Lung microvascular endothelial cell (primary cell): ENCODE results near the gene IL1RAP. TPM values are rescaled to one million over a fixed set of nuclear protein-coding genes. Genes with fewer than 3 reads are reported as not detected.

Source experiments
- DNase-seq, 2 donors: peaks; one replicate each; pipeline versions ENCODE4 v3.0.0 to v3.0.0-alpha.2; 2010; ENCODE audit warnings: low read depth in 2 of 2
- total RNA-seq: library from RNA; depleted of rRNA; stranded (reverse); fragments of >200 nt; gene quantifications from 2 replicates; pipeline ENCODE4 v1.2.1, GENCODE V29; 2014

The IL1RAP gene
- total RNA-seq, 1 donor from 2014 or later: 1.8 TPM

DNA sequence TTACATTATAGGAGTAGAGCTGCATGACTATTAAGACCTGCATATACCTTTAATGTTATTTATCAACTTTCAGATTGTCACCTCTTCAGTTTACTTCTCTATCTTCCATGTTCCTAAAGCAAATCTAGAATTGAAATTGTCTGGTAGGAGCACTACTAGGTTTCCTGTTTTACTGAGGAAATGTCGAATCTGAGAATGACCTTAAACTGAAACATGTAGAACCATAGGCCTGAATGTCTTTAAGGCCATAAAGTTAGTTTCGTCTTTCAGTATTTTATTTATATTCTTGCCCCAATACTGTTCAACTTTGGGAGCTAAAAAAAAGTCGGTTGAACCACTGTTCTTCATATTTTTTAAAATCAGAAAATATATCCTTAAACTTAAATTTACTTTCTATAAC, 92.7 kb downstream of the IL1RAP start:
- no peak for DNase-seq

DNA sequence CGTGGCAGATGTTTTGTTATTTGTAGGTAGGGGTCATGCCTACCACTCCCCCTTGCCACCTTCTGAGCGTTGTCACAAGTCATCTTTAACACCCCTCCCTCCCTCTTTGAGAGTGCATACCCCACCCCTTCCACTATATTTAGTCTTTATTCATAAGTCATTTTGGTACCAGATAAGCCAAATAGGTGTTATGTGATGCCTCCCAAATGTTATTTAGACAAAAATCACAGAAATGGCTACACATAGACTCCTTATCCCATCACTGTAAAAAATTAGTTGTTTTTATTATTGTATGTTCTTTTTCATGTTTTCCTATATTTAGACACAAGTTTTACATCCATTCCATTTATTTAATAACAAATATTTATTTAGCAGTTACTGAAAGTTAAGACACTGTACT, 93.1 kb downstream of the IL1RAP start:
- no peak for DNase-seq

DNA sequence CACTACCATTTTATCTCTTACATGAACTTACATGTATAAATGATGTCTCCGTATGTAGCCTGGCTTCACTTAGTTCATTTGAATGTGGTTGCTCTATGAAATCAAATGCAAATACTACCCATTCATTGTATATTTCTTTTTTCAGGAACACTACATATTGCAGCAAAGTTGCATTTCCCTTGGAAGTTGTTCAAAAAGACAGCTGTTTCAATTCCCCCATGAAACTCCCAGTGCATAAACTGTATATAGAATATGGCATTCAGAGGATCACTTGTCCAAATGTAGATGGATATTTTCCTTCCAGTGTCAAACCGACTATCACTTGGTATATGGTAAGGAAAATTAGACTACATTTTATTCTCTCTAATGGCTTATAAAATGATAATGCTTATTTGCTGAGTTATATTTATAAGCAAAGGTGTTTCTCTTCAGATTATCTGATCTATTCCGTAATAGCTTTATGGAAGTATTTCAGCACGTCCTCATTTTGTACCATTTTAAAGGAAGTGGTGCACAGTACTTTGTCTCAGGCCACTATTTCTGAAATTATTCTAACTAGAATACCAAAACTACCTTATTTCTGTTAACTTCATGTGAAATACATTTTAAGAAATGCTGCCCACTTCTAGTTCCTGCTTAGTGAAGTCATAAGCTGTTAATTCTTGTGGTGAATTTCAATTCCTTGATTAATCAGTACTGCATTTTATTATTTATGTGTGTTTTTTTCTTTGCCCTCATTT, 95.1 kb downstream of the IL1RAP start:
- no peak for DNase-seq

DNA sequence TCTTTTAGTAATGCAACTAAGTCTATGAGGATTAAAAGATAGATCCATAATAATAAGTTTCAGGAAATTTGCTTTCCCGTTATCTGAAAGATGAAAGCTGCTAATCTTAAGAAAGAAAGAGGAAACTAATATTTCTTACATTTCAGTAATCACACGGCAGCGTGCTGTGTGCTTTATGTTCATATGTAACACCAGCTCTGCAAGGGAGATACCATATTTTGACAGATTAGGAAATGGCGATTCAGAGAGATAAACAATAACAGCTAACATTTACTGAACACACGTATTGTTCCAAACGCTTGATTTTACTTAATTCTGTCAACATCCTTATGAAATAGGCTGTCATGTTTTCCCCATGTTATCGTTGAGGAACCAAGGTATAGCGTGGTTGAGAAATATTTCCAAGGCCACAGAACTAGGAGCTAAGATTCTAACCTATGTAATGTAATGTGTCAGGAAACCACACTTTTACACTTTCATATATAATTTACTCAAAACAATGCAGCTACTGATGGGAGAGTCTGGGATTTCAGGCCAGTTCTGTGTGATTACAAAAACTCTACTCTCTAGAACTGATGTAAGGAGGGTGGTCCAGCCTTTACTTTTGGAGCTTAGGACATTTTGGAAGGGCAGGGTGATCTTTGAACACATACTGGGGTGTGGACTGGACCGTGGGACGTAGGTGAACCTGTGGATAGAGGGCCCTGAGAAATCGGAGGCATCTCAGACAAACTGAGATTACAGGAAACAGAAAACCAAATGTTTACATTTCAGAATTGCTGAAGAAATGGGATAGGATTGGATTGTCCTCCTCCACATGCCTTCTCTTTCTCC, 100.6 kb downstream of the IL1RAP start:
- peak in 1 of 2 donors; percentile 4 for DNase-seq

DNA sequence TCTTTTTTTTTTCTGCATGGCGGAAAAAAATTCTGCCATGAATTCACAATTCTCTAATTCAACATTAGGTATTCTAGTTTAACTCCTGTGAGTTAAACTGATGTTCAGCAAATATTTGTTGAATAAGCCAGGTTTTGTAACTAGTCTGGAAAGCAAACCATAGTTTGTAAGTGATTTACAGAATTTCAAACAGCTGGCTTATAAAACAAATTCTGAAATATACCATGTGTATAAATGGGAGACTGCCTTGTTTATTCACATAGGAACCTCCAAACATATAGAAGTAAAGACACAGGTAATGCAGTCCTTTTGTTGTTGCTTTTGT, 101.1 kb downstream of the IL1RAP start:
- no peak for DNase-seq

DNA sequence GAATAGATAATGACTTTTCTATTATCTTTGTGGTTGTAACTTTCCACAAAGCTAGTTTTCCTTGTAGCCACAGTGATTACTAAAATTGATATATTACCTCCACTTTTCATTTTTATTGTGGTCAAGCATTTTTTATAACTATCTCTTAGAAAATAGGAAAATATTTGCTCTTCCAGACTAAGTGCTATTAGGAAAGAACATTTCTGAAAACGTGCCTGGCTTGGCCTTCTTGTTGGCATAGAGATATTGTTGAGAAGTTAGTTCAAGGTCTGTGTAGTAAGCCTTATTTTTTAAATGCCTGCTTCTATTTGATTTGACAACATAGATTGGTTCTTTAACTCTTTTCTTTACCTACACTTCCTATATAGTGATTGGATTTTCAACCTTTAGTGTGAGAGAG, 101.7 kb downstream of the IL1RAP start:
- DNase-seq: no peak

DNA sequence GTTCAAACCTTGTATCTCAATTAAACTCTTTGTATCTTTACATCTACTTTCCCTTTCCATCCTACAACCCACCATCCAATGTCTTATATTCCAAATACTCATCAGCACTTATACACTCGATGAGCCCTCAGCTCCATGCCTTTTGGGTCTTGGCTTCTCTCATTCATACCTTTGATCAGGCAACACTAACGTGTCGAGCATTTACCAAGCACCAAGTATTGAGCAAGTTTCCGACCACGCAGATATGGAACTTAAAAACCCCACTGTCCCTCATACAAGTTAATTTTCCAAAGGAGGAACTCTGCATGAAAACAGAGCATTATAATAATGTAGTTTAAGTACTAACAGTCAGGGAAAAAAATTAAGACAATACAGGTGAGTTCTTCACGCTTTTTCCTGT, 102.8 kb downstream of the IL1RAP start:
- no peak for DNase-seq

DNA sequence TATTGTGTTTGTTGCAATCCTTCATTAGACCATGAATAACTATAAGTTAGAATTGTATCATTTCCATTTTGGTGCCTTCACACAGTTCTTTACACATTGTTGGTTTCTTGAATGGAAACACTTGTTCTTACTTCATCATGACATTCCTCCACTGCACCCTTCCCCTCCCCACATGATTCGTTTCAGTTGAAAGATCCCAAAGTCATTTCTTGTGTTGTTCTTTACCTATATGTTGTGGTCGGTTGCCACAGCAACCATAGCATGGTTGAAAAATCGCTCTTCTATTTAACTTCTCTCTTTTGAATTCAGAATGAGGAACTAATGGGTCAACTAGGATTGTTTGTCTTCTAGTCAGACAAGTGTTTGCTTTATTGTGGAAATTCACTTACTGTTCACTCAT, 103.3 kb downstream of the IL1RAP start:
- DNase-seq: peak in 1 of 2 donors; percentile 3

DNA sequence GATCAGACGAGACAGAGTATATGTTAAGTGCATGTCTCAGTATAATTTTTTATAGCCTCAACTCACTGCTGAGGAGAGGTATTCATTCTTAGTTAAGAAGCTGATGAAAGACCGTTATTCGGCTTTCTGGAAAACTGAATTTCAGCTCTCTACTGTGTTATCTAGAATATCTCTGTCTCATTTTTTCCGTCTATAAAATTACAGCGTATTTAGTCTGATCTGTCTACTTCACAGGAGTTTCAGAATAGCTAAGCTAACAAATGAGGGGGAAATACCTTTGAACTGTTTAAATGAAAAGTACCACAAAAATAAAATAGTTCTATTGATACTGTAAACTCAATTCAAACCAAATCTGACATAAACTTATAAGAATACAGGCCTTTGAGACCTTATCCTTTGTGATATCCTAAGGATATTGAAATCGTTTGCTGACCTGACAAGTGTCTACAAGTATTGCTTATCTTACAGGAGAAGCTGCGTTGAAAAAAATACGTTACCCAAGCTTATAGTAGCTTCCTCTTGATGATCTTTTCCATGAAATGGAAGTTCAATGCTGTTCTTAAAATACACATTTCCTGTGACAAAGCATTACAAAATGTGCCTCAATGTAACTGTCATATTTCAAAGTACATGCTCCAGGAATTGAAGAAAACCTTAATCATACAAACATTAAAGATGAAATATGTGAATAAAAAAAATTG, 104.6 kb downstream of the IL1RAP start:
- DNase-seq: peak; percentile 37 to 57

DNA sequence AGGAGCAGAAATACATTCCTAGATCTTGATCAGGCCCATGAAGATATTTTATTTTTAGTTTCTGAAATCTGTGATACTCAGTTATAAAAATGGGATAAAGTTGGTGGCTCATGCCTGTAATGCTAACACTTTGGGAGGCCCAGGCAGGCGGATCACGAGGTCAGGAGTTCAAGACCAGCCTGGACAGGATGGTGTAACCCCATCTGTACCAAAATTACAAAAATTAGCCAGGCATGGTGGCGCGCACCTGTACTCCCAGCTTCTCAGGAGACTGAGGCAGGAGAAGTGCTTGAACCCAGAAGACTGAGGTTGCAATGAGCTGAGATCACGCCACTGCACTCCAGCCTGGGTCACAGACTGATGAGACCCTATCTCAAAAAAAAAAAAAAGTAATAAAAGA, 105.5 kb downstream of the IL1RAP start:
- DNase-seq: no peak

DNA sequence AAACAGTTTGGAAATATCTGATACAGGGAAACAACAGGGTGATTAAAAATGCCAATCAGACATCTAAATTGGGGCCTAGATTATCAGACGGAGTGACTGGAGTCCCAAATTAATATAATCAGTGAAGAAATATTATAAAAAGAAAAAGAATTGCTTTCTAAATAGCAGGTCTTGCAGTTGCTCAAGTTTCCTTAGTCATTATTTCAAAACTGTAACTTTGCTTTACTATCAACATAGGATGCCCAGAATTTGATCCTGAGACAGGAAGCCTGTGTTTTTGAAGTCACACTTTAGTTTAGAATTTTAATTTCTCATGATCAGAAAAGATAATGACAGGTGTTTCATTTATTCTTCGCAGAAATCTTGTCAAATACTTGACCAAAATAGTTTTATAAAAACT, 105.9 kb downstream of the IL1RAP start:
- DNase-seq: no peak

DNA sequence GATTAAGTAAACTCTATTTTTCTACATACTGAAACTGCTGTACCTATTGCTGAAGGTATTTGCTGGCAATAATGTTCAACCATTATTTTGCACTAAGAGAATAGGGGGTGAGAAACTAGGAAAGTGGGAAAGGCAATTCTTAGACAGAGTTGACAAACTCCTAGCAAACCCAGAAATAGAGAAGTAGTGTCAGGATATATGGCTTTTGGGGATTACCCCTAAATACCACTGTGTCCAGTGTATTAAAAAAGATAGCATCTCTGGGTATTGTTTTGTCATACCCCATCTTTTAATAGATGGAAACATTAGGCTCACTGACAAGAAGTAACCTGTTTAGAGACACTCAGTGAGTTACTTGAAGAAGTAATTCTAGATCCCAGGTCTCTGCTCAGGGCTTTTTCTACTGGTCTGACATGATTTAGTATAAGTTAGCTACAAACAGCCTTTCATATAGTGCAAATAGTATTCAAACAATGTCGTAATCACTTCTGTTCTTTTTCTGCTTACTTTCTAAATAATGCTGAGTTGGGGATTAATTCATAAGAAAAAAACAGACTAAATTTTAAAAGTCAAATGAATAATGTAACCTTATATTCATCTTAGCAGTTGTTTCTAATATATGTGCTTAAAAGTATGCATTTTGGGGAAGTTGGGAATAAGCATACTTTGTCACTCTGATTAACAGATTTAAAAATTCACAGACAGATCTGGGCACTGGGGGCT, 107.2 kb downstream of the IL1RAP start:
- no peak for DNase-seq

DNA sequence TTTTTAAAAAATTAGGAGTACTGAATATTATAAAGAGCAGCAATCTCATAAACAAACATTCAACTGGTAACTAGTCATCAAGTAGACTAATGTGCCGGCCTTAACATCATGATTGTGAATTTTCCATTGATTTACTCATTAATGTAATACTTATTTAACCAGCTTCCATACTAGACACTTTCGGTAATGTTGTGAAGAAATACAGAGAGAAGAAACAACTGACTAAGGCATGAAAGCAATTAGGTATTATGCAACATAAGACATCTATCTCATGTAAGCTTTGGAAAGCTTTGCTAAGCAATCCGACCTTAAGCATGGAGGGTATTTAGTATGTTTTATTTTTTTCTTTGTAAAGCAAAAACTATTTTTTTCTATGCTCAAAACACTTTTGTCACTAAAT, 108.0 kb downstream of the IL1RAP start:
- no peak for DNase-seq

DNA sequence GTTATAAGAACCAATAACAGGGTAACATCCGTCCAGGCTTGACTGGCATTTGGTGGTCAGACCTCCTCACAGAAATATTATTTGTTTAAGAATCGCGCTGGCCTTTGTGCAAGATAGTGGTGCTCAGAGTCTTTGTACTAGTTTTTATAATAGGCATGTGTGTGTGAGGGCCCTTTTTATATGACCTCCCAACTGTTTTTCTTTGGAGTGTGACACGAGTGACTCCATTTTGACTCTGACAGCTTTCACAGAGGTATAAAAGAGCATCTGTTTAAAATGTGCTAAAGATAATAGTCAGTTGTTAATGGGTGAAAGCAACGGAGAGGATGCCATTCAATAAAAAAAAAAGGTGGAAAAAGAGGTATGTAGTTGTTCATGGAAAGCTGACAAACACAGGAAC, 110.4 kb downstream of the IL1RAP start:
- DNase-seq: no peak

DNA sequence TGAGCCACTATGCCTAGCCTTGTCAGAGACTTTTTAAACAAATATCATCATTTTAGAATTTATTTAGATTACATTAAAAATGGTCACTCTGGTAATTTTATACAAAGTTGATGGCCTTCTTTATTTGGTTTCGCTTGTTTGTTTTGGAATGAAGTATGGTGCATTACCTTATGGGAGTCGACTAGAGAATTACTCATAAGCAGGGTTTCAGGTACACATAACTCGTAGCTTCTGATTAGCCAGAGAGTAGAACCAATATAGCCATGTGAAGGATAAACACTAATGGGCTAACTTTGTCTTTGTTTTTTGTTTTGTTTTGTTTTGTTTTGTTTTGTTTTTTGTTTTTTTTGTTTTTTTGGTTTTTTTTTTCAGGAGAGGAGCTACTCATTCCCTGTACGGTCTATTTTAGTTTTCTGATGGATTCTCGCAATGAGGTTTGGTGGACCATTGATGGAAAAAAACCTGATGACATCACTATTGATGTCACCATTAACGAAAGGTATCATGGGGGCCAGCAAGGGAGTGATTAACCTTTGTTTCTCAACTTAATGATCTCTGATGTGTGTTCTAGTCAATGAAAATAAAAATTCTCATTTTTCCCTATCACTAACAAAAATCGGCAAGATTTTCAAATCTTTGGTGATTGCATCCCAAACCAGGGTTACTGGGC, 113.2 kb downstream of the IL1RAP start:
- DNase-seq: no peak

DNA sequence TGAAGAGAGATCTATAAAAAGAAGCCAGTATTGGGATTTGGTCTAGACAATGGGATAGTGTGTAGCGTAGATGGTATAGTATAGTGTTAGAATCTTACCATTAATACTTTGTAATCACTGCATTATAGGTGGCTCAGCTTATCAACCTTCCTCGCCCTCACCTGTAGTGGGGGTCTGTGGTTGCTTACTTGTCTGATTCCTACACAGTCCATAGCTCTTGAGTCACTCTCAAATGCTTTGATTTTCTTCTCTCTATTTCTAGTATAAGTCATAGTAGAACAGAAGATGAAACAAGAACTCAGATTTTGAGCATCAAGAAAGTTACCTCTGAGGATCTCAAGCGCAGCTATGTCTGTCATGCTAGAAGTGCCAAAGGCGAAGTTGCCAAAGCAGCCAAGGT, 115.2 kb downstream of the IL1RAP start:
- DNase-seq: no peak

DNA sequence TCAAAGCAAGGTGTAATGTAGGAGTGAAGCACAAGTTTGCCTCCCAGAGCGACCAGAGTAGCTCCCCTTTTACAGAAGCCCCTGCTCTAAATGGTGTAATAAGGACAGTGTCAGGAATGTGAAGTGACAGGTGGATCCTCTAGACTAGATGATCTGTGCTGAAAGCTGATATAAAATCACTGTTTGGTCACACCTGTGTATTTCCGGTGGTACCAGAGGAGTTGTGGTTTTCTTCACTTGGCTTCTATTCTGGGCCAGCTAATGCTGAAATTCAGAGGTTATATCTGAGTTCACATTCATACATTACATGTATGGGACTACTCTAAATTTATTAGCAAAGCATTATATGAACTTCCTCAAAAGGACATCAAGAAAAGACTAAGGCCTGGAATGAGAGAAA, 117.4 kb downstream of the IL1RAP start:
- DNase-seq: no peak

DNA sequence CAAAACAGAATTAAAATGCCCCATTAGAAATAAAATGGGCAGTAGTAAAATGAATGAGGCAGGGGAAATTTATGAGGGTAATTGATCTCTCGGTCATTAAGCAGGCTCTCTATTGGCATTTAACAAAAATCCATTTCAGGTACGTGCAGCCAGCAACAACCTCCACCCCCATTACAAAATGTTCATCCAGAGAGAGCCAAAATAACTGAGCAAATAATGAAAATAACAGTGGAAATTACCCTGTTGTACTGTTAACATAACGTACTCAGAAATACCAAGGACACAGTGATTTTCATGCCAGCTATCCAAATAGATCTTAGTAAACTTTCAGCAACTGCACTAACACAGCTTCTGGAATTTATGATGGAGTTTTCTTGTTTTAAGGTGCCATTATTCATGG, 127.7 kb downstream of the IL1RAP start:
- no peak for DNase-seq

DNA sequence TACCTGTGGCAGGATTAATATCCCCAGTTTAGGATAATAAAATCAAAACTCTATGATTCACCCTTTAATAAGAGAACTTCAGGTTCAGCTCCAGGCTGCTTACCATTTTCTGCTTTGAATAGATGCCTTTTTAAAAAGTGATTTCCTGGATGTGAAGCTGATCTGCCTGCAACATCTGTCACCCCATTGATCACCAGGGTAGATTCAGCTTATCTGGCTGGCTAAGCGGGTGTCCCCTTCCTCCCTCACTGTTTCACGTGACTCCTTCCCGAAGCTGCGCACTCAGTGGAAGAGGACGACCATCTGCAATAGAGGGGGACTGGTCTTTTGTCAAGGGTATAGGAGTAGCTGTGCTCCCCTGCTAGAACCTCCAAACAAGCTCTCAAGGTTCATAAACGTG, 128.1 kb downstream of the IL1RAP start:
- DNase-seq: no peak

DNA sequence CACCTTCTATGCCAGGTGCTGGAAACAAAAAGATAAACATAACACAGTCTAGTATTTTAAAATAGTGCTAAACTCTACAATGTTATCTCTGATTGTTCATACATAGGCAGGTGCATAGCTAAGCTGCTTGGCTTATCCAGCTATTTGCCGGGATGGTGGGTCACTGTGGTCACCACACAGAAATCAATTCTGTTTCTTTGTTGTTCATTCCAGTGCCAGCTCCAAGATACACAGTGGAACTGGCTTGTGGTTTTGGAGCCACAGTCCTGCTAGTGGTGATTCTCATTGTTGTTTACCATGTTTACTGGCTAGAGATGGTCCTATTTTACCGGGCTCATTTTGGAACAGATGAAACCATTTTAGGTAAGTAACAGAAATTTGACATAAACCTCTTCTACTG, 130.2 kb downstream of the IL1RAP start:
- DNase-seq: peak in 1 of 2 donors; percentile 5

DNA sequence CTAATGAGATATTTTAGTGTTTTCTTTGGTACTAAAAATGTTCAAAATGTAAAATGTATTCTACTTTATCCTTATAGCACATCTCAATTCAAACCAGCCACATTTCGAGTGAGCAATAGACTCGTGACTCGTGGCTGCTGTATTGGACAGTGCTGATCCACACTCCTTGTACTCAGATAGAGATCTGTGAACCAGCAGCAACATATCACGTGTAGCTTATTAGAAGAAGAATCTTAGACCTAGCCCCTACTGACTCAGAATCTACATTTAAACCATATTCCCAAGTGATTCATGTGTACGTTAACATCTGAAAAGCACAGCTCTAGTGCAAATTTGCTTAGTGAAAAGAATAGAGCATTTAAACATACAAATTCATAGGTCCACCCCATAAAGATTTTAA, 130.9 kb downstream of the IL1RAP start:
- DNase-seq: no peak
